KG1 (cell line): ENCODE measurements around the gene CDON.

Experiments
- DNase-seq: peaks from one replicate; lab custom pipeline; 2025; lab: John Stamatoyannopoulos, UW

The CDON gene

DNA sequence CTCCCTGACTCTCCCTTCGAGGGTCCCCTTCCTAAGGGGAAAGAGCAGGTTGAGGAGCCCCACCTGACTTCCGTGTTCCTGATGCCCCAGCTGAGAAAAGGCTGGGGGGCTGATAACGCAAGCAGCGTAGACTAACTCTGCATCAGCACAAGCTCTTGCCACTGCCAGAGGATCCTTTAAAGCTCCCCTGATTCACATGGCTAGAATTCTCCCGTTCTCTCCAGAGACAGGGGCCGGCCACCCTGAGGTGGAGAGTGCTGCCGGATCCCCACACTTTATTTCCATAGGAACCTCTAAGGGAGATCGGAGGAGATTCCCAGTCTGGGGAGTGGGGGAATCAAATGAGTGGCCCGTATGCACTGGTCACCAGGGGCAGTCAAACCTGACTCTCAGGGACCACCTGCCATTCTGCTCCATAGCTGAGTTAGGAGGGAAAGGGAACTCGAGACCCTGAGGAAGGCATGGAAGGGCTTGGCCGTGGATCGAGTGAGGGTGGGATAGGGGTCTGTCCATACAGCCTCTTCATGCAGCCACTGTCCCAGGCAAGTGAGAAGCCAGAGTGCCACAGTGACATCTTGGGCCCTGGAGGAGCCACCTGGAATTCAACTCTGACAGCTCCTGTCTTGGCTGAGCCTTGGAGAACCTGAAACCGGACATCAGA is 118.2 kb downstream of the CDON start:
- no peak for DNase-seq

DNA sequence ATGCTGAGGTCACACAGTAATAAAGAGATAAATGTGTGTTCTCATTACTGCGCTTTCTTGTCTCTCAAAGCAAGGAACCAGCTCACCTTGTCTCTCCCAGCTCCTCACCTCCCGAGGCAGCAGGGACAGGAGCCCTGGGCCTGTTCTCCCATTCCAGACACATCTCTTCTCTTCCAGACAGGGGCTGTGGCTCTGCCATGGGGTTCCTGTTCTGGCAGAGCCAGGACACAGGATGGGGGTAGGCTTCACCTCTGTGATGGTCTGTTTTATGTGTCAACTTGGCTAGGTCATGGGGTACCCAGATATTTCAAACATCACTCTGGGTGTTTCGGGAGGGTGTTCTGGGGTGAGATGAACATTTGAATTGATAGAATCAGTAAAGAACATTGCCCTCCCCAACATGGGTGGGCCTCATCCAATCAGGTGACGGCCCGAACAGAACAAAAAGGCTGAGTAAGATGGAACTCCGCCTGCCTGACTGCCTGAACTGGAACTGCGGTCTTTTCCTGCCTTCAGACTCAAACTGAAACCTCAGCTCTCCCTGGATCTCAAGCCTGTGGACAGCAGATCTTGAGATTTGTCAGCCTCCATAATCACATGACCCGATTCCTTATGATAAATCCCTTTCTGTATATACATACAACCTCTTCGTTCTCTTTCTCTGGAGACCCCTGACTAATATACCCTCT is 118.9 kb downstream of the CDON start:
- no peak for DNase-seq

DNA sequence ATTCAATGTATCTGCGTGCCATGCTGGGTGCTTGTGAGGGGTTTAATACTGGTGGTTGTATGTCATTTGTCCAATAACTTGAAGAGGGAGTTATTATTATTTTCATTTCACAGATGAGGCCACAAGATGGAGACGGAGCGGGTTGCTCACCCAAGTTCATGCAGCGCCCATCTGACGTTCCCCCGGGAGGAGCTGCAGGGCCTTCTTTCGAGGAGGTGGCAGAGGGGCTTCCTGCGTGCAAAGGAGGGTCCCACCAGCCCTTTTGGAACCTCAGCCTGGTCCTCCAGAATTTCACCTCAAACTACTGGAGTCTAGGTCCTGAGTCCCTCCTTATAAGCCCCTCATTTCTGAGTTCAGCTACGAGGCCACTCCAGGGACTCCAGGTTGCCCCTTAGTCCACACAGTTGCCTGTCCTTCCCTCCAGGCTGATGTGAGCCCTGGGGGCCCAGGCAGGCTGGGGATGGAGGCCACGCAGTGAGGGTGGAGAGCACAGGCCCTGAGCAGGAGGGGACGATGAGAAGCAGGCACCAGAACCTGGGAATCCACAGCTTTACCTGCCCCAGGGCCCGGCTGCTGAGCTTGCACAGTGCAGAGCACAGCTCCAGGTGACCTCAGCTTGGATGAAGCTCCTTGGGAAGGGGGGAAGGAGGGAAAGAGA is 119.8 kb downstream of the CDON start:
- DNase-seq, result no peak

DNA sequence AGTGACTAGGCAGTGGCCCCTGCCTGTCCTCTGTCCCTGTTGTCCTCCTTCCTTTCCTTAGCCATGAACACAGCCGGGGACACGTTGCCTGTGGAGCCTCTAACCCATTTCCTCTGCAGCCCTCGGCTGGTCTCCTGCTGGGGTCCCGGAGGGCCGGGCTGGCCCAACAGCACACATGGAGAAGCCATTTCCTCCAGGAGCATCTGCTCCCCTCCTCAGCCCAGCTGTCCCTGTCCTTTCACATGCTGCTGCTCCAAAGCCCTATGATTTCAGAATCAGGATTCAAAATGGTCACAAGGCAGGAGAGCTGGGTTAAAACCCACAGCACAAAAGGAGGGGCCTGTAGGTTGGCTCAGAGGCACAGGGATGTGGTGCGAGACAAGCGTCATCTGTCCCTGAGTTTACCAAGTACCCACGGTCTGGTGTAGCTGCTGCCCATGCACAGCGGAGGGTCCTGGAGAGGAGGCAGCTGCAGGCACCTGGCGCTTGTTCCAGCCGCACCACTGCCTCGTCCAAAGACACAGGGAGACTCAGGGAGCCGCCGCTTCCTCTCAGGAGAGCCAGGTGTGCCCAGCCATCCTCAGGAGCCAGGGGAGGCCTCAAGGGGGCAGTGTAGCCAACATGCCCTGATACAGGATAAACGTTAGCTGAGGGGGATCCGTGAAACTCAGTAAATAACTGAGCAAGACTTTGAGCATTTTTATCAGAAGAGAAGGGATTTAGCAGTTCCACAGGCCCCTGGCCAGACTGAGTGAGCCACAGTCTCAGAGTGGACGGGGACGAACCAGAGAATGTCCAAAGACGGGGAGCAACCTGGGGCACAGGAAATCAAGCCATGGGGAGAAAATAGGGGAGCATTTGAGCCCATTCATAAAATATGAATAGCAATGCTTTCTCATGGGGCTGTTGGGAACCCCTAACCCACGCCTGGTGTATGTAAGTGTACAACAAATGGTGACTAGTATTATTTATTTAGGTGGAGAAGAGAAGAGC is 120.8 kb downstream of the CDON start:
- no peak for DNase-seq

DNA sequence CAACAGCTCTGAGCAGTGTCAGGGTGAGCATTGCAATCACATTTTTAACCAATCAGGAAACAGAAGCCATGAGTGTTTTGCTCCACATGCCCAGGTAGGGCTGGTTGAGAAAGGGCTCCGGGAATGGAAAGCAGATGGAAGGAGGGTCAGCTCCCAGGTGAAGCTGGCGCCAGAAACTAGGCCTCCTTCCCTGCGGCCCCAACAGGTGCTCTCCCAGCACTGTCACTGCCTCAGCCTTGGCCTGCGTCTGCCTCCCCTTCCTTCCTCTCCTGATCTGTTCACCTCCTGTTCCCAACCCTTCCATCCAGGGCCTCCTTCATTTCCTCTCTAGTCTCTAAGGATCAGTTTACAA is 121.4 kb downstream of the CDON start:
- no peak for DNase-seq

DNA sequence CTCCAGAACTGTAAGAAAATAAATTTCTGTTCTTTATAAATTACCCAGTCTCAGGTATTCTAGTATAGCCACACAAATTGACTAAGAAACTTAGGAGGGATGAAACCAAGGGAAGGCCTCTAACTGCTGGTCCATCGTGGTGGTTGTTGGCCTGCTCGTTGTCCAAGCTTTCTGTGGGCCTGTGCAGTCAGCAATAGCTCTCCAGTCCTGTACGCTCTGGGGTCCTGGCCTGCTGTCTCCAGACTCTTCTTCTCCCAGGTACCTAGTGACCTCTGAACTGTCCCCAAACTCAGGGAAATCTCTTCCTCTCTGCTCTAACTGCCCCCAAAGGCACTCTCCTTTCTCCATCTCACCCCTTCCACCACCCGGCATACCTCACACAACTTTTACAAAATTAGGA is 122.5 kb downstream of the CDON start:
- DNase-seq, result no peak

DNA sequence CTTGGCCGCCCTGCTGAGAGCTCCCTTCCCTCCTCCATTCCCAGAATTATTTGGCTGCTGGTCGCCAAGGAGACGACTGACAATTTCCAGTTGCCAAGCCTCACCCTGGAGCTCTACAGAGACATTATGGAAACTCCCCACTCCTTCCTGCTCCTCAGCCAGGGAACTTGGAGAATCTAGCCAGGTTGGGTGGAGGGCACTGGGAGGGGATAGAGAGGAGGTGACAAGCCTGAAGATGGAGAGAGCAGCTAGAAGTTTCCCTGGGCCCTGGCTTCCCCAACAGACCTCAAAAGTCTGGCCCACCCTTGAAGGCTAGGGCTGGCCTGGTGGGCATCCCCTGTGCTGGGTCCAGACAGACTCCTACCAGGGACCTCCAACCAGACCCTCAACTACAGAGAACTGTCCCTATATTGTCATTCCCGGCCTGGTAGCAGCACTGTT is 123.6 kb downstream of the CDON start:
- no peak for DNase-seq

DNA sequence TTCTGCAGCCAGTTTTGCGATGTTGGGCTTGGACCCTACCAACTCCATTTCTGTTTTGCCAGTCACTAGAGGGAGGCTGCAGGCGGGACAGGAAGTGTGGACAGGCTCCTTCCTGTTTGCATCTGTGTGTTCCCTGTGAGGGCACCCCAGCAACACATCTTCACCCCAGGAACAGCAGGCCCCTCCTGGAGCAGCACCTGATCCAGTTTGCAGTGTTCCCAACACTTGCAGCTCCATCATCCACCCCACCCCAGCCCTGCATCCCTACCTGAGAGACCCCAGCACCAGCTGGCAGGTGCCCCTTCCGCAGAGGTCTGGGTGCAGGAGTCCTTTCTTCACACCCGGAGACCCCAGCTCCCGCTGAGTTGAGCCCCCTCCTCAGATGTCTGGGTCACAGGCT is 124.2 kb downstream of the CDON start:
- no peak for DNase-seq

DNA sequence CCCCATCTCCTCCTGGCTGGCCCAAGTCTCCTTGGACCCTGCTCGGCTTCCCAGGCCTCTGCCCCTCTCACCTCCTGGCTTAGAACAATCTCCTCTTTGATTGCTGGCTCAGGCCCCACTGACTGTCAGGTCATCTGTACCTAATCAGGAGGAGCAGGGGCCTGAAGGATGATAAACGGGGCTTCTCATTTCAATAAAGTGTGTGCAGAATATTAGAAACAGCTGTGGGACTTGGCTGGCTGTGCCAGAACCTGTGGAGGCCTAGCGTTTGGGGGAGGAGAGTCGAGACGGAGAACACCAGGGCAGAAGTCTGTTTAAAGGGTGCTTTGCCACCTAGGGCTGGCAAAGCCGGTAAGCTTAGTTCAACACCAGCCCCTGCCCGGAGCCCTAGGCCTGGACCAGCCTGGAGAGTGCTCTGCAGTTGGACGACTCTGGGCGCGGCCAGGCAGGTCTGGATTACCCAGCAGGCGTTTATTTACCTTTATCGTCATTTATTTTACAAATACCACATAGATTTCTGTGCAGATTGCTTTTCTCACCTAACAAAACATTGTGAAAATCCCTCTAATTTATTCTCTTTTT is 127.0 kb downstream of the CDON start:
- DNase-seq, result no peak

DNA sequence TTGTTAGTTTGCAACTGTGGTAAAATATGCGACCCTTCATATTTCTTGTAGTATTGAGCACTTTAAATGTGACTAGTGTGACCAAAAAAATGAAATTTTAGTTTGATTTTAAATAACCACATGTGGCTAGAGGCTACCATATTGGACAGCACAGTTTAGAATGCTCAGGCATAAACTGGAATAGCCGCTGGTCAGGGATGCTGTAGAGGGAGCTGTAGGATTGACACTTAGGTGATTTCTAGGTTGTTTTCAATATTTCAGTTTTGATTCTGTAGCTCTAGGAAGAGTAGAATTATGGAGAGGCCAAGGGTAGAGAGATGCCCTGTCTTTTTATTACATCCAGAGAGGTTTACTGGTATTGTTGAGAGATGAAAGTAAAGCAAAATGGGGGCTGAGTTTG is 127.6 kb downstream of the CDON start:
- DNase-seq, result no peak

DNA sequence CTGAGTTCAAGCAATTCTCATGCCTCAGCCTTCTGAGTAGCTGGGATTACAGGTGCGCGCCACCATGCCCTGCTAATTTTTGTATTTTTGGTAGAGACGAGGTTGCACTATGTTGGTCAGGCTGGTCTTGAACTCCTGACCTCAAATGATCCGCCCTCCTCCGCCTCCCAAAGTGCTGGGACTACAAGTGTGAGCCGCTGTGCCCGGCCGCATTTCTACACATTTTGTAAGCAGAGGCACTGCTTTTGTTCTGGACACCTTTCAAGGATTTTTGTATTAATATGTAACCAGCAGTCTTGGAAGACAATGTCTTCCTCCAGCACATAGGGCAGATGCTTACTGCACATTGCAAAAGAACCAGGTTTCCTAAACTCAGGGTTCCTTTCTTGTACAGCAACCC is 128.2 kb downstream of the CDON start:
- DNase-seq, result no peak

DNA sequence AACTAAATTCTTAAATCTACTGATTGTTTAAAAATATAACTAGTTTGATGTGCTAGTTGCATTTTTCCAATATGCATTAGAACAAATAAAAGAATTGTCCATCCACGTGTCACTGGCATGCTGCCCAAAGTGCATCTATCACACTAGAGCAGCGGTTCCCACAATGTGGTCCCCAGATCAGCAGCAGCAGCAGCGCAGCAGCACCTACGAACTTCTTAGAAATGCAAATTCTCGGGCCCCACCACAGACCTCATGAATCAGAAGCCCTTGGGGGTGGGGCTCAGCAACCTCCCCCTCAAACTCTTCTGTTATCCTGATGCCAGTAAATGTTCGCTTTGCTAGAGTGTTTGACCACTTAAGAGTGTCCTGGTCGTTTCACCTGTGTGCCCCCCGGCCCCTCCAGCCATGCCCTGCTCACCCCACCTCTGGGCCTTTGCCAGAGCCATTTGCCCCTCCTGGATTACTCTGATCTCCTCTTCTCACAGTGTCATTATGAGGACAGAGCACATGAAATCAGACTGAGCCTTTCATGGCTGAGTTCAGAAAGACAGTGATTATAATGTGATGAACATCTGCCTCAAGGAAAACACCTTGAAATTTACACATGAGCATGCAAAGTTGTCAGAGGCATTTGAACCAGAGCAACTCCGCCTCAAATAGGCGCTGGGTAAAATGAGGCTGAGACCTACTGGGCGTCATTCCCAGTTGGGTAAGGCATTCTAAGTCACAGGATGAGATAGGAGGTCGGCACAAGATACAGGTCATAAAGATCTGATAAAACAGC is 129.4 kb downstream of the CDON start:
- DNase-seq, result no peak

DNA sequence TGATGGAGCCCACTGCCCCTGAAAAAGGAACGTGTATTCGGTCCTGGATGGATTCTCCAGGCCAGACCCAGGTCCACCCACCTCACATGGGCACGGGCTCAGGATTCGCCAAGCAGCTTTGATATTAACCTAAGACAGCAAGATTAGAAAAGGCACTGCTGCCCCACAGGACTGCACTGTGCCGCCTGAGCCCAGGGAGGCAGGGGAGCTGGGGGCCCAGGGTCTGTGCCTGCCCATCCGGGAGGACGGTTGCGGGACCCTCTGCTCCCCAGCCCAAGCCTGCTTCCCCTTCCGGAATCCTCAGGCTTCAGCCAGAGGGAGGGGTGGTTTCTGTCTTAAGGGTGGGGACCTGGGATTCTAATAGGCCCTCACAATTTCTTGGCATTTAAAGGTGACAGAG is 130.4 kb downstream of the CDON start:
- DNase-seq, result no peak

DNA sequence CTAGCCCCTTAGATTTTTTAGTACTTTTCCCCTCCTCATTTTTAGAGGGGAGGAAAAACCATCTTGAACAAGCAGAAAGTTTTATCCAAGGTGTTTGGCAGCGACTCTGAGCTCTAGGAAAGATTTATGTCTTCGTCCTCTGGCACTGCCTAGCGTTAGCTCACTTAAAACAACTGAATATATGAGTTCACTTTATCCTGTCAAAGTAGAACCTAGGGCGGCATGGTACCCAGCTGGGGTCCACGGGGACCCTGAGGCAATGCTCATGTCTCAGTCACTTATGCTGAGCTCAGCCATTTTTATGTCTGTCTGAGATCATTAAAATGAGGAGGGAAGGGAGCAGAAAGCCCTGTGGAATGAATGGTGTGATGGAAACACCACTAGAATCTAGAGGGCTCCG is 131.0 kb downstream of the CDON start:
- no peak for DNase-seq

DNA sequence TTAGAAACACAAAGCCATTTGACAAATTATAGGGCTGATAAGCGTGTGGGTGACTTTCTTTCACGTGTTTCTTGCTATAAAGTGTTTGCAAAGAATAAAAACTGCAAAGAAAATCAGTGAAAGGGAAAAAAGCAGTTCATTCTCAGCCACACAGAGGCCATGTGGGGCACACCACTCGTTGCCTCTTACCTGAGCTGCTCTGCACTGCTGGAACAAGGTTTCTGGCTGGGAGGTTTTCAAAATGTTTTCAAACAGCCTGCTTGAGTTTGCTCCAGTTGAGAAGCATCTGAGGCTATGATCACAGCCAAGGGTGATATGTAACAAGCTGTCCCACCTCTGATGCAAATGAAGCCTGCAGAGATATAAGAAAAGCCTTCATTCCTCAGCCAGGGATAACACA is 131.6 kb downstream of the CDON start:
- no peak for DNase-seq

DNA sequence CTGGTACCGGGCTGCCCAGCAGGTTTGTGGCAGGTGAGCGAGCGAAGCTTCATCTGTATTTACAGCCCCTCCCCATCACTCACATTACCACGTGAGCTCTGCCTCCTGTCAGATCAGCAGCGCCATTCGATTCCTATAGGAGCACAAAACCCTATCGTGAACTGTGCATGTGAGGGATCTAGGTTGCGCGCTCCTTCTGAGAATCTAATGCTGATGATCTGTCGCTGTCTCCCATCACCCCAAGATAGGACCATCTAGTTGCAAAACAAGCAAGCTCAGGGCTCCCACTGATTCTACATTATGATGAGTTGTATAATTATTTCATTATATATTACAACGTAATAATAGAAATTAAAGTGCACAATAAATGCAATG is 132.6 kb downstream of the CDON start:
- DNase-seq, result no peak

DNA sequence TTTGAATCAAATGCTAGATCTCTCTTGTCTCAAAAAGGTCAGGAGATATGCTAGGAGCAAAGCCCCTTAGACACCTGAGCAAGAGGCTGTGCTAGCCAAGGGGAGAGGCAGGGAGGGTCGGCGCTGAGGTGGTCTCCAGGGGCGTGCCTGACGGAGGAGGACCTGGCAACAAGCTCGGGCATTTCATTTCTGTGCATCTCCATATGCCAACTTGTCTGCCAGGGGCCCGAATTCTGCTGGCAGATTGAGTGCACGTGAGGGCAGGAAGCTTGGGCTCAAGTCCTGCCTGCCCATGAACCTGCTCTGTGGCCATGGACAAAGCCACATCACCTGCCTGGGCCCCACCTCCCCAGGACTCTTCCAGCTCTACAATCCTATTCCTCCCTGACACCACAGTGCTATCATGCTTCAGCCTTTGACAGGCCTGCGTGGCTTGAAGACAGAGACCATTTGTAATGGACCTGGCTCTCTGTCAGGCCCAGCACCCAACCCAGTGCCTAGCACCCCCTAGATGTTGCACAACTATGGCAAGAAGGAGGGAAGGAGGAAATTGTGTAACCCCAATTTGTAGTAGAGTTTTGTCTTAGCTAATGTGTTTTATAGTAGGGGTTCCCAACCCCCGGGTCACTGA is 133.1 kb downstream of the CDON start:
- DNase-seq, result no peak

DNA sequence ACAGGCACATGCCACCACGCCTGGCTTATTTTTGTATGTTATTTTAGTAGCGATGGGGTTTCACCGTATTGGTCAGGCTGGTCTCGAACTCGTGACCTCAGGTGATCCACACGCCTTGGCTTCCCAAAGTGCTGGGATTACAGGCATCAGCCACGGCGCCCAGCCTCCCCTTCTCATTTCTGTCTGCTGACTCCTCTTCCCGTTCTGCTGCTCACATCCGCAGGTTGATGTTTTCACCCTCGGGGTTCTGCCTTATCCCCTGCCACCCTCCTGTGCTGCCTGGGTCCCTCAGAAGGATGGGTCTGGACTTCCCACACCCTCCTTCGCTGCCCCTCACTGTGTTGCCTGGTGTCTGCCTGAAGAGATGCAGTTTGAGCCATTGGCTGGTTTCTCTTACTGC is 136.0 kb downstream of the CDON start:
- DNase-seq, result no peak

DNA sequence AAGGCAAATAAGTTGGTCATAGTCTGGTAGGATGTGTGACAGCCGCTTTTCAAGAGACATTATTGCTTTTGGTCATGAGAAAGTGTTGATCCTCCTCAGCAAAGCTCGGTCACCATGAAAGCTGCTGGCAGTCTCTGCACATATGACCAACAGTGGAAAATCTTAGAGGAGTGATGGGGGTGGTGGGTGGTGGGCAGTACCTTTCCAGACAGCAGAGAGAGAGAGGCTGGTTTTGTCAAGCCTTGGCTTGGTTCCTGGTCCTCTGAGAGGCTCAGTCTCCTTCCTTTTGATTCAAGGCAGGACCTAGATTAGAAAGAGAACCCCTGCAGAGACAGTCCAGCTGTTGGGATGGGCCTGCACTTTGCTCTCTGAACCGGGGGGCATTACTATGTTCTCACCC is 136.9 kb downstream of the CDON start:
- DNase-seq, result no peak

DNA sequence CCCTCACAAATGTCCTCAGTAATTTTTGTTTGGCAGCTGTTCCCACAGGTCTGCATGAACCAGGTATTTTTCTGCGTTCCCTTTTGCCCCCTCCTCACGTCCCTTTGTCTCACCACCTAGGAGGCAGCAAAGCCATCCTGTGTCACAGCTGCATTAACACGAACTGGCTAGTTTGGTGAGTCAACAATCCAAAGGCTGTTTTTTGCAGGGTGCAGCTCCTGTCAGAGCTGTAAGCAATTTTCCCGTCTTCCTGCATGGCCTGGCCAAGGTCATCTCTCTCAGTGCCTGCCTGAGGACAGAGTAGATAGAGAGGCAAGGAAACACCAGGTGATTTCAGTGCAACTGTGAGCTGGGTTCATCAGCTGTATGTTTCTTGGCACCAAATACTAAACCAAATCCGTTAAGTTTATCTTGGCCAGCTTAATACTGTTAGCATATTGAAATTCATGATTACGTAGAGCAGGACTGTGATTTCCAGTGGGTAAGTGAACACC is 137.4 kb downstream of the CDON start:
- DNase-seq, result no peak
